Sigmoid colon (tissue), 4 donors: ENCODE measurements around the gene TSPAN18.

ENCODE experiments used
- CTCF ChIP-seq, 4 experiments: fragments of 450-650 bp in 3 of 4; fragments of 200-600 bp in 1 of 4; IDR thresholded peaks; one replicate each; pipeline ENCODE4 v1.5.1; 2016 to 2019; ENCODE audit warnings: antibody characterized with exemption in 4 of 4, mild to moderate bottlenecking in 3 of 4, moderate library complexity in 2 of 4
- POLR2A ChIP-seq, 2 donors: fragments of 450-650 bp; IDR thresholded peaks; one replicate each; pipeline ENCODE4 v1.6.1; 2016; ENCODE audit warnings: antibody characterized with exemption in 2 of 2, mild to moderate bottlenecking in 2 of 2, moderate library complexity in 2 of 2
- POLR2AphosphoS5 ChIP-seq, 4 donors: sonication (generic); formaldehyde crosslinking; IDR thresholded peaks; one replicate each; pipeline ENCODE4 v1.6.1; 2017; ENCODE audit warnings: antibody characterized with exemption in 4 of 4

GRCh38 chr11:44813401-44813800 is 86.6 kb downstream of the TSPAN18 start:
- no peak for TF ChIP-seq POLR2AphosphoS5 (IDR thresholded peaks at IDR 0.05)
- no peak for TF ChIP-seq CTCF (IDR thresholded peaks at IDR 0.05)
- no peak for TF ChIP-seq POLR2A (IDR thresholded peaks at IDR 0.05)
